Measurements from ENCODE around the gene MYEOV.

- TF ChIP-seq EZH2 (IDR thresholded peaks at IDR 0.05; ENCODE audit: low read depth, unreplicated experiment): no peak
- TF ChIP-seq CTCF (conservative IDR thresholded peaks at IDR 0.05; ENCODE audit: low read depth in 2 of 2): no peak
- TF ChIP-seq REST (IDR thresholded peaks at IDR 0.05; ENCODE audit: unreplicated experiment): no peak
- no peak for TF ChIP-seq POLR2AphosphoS5 (IDR thresholded peaks at IDR 0.05; ENCODE audit: low read depth)
- TF ChIP-seq ZNF462 (CRISPR knock-in tag; IDR thresholded peaks at IDR 0.05): no peak
- TF ChIP-seq JUNB (IDR thresholded peaks at IDR 0.05; ENCODE audit: unreplicated experiment): no peak
- TF ChIP-seq CREB1 (CRISPR knock-in tag; IDR thresholded peaks at IDR 0.05; ENCODE audit: low read depth): no peak
- no peak for TF ChIP-seq ETS1 (IDR thresholded peaks at IDR 0.05)
- no peak for TF ChIP-seq STAT1 (IDR thresholded peaks at IDR 0.05; ENCODE audit: unreplicated experiment)
- TF ChIP-seq EZH2phosphoT487 (IDR thresholded peaks at IDR 0.05; ENCODE audit: unreplicated experiment): no peak
These were observed 42.9 kb upstream of the MYEOV start for GRCh38 chr11:69251057-69251393.
